AG04449 (cell line): Measurements from ENCODE around the gene ATXN7L2.
A peak's percentile ranks its signal among the peaks of the same experiment; 100 is the strongest.

Experiments
- CTCF ChIA-PET: fragments of 350-600 bp; formaldehyde crosslinking; extraction: SDS; loops from one replicate; lab custom pipeline; 2021; ENCODE audit warnings: antibody characterized with exemption; lab: Yijun Ruan, JAX
- POLR2A ChIA-PET: fragments of 400-600, 350-600 bp; formaldehyde crosslinking; extraction: SDS; loops from one replicate; lab custom pipeline; 2020; ENCODE audit warnings: antibody characterized with exemption, inconsistent platforms; lab: Yijun Ruan, JAX
- DNase-seq: peaks from one replicate; pipeline ENCODE4 v3.0.0-alpha.2; 2010; ENCODE audit warnings: low read depth, low spot score
- H3K4me3 ChIP-seq: 2 replicates; pipeline ENCODE4 v1.5.1; 2011; ENCODE audit warnings: low read depth, mild to moderate bottlenecking, control low read depth, low read length
- CTCF ChIP-seq: IDR thresholded peaks from one replicate; pipeline ENCODE4 v1.5.1; 2011; ENCODE audit warnings: mild to moderate bottlenecking, moderate library complexity, low read length, control low read depth, inconsistent platforms; ENCODE audit not compliant: insufficient read depth; ENCODE audit errors: missing control alignments

ATXN7L2 gene

DNA sequence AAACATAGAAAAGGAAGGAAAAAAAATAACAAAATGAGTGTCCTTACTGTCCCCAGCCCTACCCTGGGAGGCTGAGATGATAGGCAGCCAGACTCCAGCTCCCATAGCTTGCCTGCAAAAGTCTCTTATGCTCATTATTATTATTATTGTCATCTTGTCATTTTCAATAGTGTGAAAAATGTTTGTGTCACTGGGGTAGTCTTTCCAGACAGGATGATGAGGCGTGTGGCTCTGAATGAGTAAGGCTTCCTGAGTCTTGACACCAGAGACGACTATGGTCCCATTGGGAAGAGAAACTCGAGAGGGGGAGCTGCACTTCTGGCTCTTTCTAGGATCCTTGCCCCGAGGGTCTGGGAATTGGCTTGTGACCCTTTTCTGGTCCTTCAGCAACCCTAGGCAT, 9.1 kb downstream of the ATXN7L2 start:
- TF ChIP-seq CTCF: no peak
- DNase-seq: no peak
- CTCF ChIA-PET: interaction anchor here (0.8 to 43.1 kb wide), 32 partner anchors 11 to 284 kb away, joined by 3 to 2790 read pairs (median 5); partner anchors contain the start of genes AMIGO1, ATXN7L2, GNAI3 and GPR61
- H3K4me3 ChIP-seq: no peak overlapping the region
- POLR2A ChIA-PET: no interaction called here

- ChIA-PET CTCF (interaction anchor here (0.8 to 43.1 kb wide), 29 partner anchors 11 to 295 kb away, joined by 3 to 2790 read pairs (median 6); partner anchors contain the start of genes AMIGO1, ATXN7L2, GPR61 and PSMA5), POLR2A (no interaction called here)
- TF ChIP-seq CTCF: no peak
- DNase-seq: no peak
- no peak overlapping the region for H3K4me3 ChIP-seq
These were observed 9.5 kb downstream of the ATXN7L2 start for GRCh38 chr1:109493227-109493626.

DNA sequence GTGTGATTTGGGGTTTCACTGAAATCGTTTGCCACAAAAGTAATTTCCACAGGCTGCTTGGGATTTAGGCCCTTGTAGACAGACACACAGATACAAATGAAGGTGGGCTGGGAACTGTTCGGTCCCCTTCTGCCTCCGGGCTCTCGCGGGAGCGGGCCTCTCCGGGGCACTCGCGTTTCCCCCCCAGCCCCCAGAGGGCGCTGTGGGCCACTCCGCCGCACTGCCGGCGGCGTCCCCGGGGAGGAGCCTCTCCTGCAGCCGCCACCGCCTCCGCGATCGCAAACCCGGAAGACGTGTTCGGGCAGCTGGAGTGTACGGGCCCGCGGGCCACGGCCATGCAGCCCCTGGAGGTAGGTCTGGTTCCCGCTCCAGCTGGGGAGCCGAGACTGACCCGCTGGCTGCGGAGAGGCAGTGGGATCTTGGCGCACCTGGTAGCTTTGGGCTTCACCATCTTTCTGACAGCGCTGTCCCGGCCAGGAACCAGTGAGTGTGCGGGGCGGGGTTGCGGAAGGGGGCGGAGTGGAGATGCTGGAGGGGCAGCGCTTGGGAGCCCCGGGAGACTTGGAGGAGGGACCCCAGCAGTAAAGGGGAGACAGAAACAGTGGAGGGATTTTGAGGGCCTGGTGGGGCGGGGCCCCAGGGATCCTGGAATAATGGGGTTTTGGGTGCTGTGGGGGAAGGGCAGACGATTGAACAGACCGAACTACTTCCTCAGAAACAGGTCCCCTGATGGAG, 10.3 kb downstream of the ATXN7L2 start, which contains the start of gene CYB561D1:
Gene CYB561D1 (plus strand): TSS at position 290 of the 735 bp plus-strand sequence. CDS start 46 bp downstream, at position 336.
- CTCF ChIA-PET: interaction anchor here (0.6 to 43.1 kb wide), 34 partner anchors 12 to 331 kb away, joined by 3 to 2790 read pairs (median 5); partner anchors contain the start of genes AMIGO1, ATXN7L2, GPR61 and PSMA5
- DNase-seq: no peak
- POLR2A ChIA-PET: interaction anchor here (0.7 to 0.8 kb wide), 2 partner anchors 36 to 46 kb away, joined by 3 read pairs; partner anchors contain the start of gene GPR61

GRCh38 chr1:109495738-109496137, 12.0 kb downstream of the ATXN7L2 start:
- no peak for TF ChIP-seq CTCF
- DNase-seq: no peak
- POLR2A ChIA-PET: no interaction called here
- no peak overlapping the region for H3K4me3 ChIP-seq
- CTCF ChIA-PET: interaction anchor here (0.8 to 43.1 kb wide), 5 partner anchors 11 to 97 kb away, joined by 3 to 2790 read pairs (median 3); partner anchors contain the start of genes AMIGO1 and GPR61

More for the DNA sequence above, 10.3 kb downstream of the ATXN7L2 start, which contains the start of gene CYB561D1:
- peak within 1 kb of the TSS; percentile 100 for H3K4me3 ChIP-seq
- TF ChIP-seq CTCF: peak; percentile 98

- no peak for TF ChIP-seq CTCF
- ChIA-PET POLR2A (interaction anchor here (0.7 to 1.5 kb wide), 5 partner anchors 11 to 42 kb away, joined by 3 to 5 read pairs (median 3); partner anchors contain the start of genes ATXN7L2 and GPR61), CTCF (interaction anchor here (0.7 to 43.1 kb wide), 11 partner anchors 3 to 397 kb away, joined by 3 to 2790 read pairs (median 4); partner anchors contain the start of genes AMIGO1, ATXN7L2, CYB561D1 and GNAI3)
- DNase-seq: no peak
- H3K4me3 ChIP-seq: no peak overlapping the region
These were observed 13.9 kb downstream of the ATXN7L2 start for GRCh38 chr1:109497449-109498160.
